ENCODE results near the gene MYBBP1A.

DNA sequence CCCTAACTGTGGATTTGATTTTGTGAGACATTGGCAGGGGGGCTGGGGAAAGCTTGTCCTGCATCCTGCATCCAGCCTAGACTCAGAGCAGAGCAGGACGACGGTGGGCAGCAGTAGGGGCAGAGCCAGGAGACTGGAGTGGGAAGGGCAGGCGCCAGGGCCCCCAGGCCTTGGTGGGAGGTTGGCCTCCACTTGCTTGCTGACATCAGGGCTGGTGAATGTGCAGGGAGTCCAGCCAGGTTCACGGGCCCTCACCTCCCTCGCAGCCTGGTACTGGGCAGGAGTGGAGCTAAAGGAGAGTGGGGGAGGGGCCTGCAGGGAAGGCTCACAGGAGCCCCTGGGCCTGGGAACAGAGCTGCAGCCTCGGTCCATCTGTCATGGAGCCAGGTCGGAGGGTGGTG, 26.9 kb upstream of the MYBBP1A start:
- TF ChIP-seq, protein P1, sequence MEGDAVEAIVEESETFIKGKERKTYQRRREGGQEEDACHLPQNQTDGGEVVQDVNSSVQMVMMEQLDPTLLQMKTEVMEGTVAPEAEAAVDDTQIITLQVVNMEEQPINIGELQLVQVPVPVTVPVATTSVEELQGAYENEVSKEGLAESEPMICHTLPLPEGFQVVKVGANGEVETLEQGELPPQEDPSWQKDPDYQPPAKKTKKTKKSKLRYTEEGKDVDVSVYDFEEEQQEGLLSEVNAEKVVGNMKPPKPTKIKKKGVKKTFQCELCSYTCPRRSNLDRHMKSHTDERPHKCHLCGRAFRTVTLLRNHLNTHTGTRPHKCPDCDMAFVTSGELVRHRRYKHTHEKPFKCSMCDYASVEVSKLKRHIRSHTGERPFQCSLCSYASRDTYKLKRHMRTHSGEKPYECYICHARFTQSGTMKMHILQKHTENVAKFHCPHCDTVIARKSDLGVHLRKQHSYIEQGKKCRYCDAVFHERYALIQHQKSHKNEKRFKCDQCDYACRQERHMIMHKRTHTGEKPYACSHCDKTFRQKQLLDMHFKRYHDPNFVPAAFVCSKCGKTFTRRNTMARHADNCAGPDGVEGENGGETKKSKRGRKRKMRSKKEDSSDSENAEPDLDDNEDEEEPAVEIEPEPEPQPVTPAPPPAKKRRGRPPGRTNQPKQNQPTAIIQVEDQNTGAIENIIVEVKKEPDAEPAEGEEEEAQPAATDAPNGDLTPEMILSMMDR (IDR thresholded peaks at IDR 0.05; ENCODE audit: low read depth, low read length), result no peak
- TF ChIP-seq POLR2A (IDR thresholded peaks at IDR 0.05; ENCODE audit: extremely low read depth, insufficient read length) (no peak), MYC (IDR thresholded peaks at IDR 0.05; ENCODE audit: low read depth, low read length) (no peak)

All from NB4 (cell line).